H1 (cell line): ENCODE data around the gene FBLN2. TPM values are rescaled to one million over a fixed set of nuclear protein-coding genes. Genes with fewer than 3 reads are reported as not detected.
A peak's percentile ranks its signal among the peaks of the same experiment; 100 is the strongest.

Source experiments
- ASH2L ChIP-seq: fragments of 200-600, 300-600 bp; sonication (generic); IDR thresholded peaks from one replicate; pipeline ENCODE4 v1.7.1; 2017; ENCODE audit warnings: low read length
- BACH1 ChIP-seq: IDR thresholded peaks from 2 replicates; pipeline ENCODE4 v1.6.1; 2012; ENCODE audit warnings: low read length, improper control_type of control experiment
- CBX5 ChIP-seq: fragments of 300-800, 300-1000 bp; sonication (generic); IDR thresholded peaks from 2 replicates; pipeline ENCODE4 v1.7.1; 2016; ENCODE audit warnings: antibody characterized with exemption, low read length, low read depth
- CBX8 ChIP-seq: fragments of 300-800, 300-1000 bp; sonication (generic); IDR thresholded peaks from 2 replicates; pipeline ENCODE4 v1.7.1; 2016; ENCODE audit warnings: low read depth, low read length, borderline replicate concordance
- CREB1 ChIP-seq: IDR thresholded peaks from 2 replicates; pipeline ENCODE4 v1.6.1; 2012; ENCODE audit warnings: inconsistent platforms
- EGR1 ChIP-seq: IDR thresholded peaks from 2 replicates; pipeline ENCODE4 v1.6.1; 2011; ENCODE audit warnings: low read depth, low read length, borderline replicate concordance
- JUN ChIP-seq: IDR thresholded peaks from 2 replicates; pipeline ENCODE4 v1.6.1; 2011; ENCODE audit warnings: low read depth, mild to moderate bottlenecking, improper control_type of control experiment, low read length
- KDM1A ChIP-seq: fragments of 200-600, 300-600 bp; sonication (generic); IDR thresholded peaks from 2 replicates; pipeline ENCODE4 v1.7.1; 2016; ENCODE audit warnings: mild to moderate bottlenecking, low read length, borderline replicate concordance
- MAFK ChIP-seq: IDR thresholded peaks from 2 replicates; pipeline ENCODE4 v1.6.1; 2012; ENCODE audit warnings: low read depth, mild to moderate bottlenecking, improper control_type of control experiment, low read length
- PHF8 ChIP-seq: fragments of 200-600 bp; sonication (generic); conservative IDR thresholded peaks from 2 replicates; pipeline ENCODE4 v1.7.1; 2012; ENCODE audit warnings: low read depth, mild to moderate bottlenecking, inconsistent platforms, low read length, moderate library complexity
- POLR2A ChIP-seq, 2 experiments: IDR thresholded peaks; 1 replicate in 1 of 2; 2 replicates in 1 of 2; pipeline ENCODE4 v1.6.1; 2011; ENCODE audit warnings: low read depth in 2 of 2, low read length in 2 of 2, mild to moderate bottlenecking in 2 of 2; ENCODE audit errors: control extremely low read depth in 1 of 2
- POLR2AphosphoS5 ChIP-seq: IDR thresholded peaks from 2 replicates; pipeline ENCODE4 v1.6.1; 2011; ENCODE audit warnings: low read depth, low read length
- RBBP5 ChIP-seq: IDR thresholded peaks from 2 replicates; pipeline ENCODE4 v1.7.1; 2012; ENCODE audit warnings: low read depth, mild to moderate bottlenecking, inconsistent platforms, low read length, moderate library complexity, borderline replicate concordance
- RNF2 ChIP-seq: fragments of 200-900, 300-1000 bp; sonication (generic); IDR thresholded peaks from 2 replicates; pipeline ENCODE4 v1.7.1; 2016; ENCODE audit warnings: borderline replicate concordance, low read depth, mild to moderate bottlenecking, antibody characterized with exemption, low read length; ENCODE audit not compliant: poor library complexity, severe bottlenecking; ENCODE audit errors: missing control alignments
- RXRA ChIP-seq: IDR thresholded peaks from 2 replicates; pipeline ENCODE4 v1.6.1; 2011; ENCODE audit warnings: low read depth, mild to moderate bottlenecking, low read length, moderate library complexity; ENCODE audit not compliant: insufficient read depth
- SIRT6 ChIP-seq: IDR thresholded peaks from one replicate; pipeline ENCODE4 v1.7.1; 2012; ENCODE audit warnings: low read length, inconsistent platforms
- SP2 ChIP-seq: IDR thresholded peaks from 2 replicates; pipeline ENCODE4 v1.6.1; 2012; ENCODE audit warnings: mild to moderate bottlenecking, low read length, inconsistent platforms
- SUZ12 ChIP-seq: fragments of 200-600 bp; sonication (generic); IDR thresholded peaks from 2 replicates; pipeline ENCODE4 v1.6.1; 2012; ENCODE audit warnings: mild to moderate bottlenecking, inconsistent platforms, low read length, moderate library complexity, mixed read lengths
- TBP ChIP-seq: IDR thresholded peaks from 2 replicates; pipeline ENCODE4 v1.6.1; 2011; ENCODE audit warnings: low read depth, low read length, improper control_type of control experiment
- TCF12 ChIP-seq: IDR thresholded peaks from 2 replicates; pipeline ENCODE4 v1.6.1; 2011; ENCODE audit warnings: low read depth, mild to moderate bottlenecking, low read length
- polyA plus RNA-seq, 7 experiments: library from polyadenylated mRNA; depleted of rRNA in 3 of 7; stranded (reverse) in 5 of 7; unstranded in 2 of 7; fragments of >200 nt in 5 of 7; fragments of 200-250 nt in 2 of 7; gene quantifications; 1 replicate in 5 of 7; 2 replicates in 1 of 7; 4 replicates in 1 of 7; pipeline versions ENCODE4 v1.2.1 to v1.2.3, GENCODE V29; 2011 to 2013; ENCODE audit warnings: missing spikeins in 2 of 7, mixed read lengths in 2 of 7
- total RNA-seq: library from RNA; stranded (reverse); fragmentation: NEBNext Ultra II Directional; extraction: Animal tissue kit (Norgen Biotek cat#: 25700); gene quantifications from 2 replicates; pipeline ENCODE4 v1.2.1, GENCODE V29; 2021
- TF ChIP-seq, protein P1 (sequence below): IDR thresholded peaks from 2 replicates; pipeline ENCODE4 v1.6.1; 2012; ENCODE audit warnings: inconsistent platforms
- TF ChIP-seq, protein P2 (sequence below): IDR thresholded peaks from 2 replicates; pipeline ENCODE4 v1.6.1; 2011; ENCODE audit warnings: low read length, improper control_type of control experiment
- TF ChIP-seq, protein P3 (sequence below): IDR thresholded peaks from 2 replicates; pipeline ENCODE4 v1.6.1; 2012; ENCODE audit warnings: inconsistent platforms

Gene FBLN2
- total and polyA plus RNA-seq, 2 of the 8 experiments (the other 6 are each of a cell fraction or from before 2014, with no cell fraction given), result 17.4 to 24.2 TPM

DNA sequence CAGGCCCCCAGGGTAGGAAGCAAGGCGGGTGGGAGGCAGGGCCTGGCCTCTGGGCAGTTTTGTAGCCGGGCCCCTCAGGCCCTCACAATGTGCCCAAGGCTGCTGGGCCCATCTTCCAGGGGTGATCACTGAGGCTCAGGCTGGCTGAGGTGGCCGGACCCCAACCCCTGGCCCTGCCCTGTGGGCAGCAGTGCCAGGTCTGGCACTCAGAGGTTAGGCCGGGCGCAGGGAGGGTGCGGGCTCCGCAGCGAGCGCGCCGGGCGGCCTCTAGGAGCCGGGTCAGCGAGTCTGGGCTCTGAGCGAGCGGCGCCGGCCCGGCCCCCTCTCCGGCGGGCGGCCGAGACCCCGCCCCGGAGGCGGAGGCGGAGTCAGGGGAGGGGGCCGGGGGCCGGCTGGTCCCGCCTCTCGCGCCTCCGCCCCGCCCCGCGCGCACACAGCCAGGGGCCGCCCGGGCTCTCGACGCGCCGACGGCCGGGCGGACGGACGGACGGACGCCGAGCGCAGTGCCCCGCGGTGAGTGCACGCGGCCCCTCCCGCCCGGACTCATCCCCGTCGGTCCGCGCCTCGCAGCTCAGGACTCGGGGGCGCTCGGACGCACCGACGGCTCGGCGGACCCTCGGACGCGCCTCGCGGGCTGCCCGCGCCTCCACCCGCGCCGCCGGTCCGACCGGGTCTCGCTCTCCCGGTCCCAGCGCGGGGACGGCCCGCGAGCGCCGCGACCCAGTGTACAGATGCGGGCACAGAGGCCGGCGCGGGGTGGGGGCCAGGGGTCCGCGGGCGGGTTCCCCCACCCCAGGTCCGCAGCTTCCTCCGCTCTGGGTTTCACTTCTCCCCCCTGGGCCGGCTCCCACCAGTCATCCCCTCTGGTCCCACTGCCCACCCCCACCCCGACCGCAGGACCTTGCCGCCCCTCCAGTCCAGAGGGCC is at the start of gene FBLN2 (continued):
- TF ChIP-seq POLR2A (IDR thresholded peaks at IDR 0.05; ENCODE audit: control extremely low read depth in 1 of 2, low read depth in 2 of 2, low read length in 2 of 2) (peak in 1 of 2 experiments; percentile 24; a peak in 1 of 3 replicates), SUZ12 (no peak), BACH1 (no peak), SP2 (no peak), MAFK (no peak), RNF2 (no peak), POLR2AphosphoS5 (no peak), TBP (no peak), EGR1 (no peak), KDM1A (peak; percentile 34; the same call in 1 of the 2 replicates), RXRA (no peak), RBBP5 (no peak), CBX5 (no peak), SIRT6 (no peak), JUN (no peak), ASH2L (no peak), TCF12 (no peak), PHF8 (no peak), CBX8 (no peak), CREB1 (no peak)
- TF ChIP-seq, protein P1, sequence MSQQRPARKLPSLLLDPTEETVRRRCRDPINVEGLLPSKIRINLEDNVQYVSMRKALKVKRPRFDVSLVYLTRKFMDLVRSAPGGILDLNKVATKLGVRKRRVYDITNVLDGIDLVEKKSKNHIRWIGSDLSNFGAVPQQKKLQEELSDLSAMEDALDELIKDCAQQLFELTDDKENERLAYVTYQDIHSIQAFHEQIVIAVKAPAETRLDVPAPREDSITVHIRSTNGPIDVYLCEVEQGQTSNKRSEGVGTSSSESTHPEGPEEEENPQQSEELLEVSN, result peak; percentile 33; the same call in 1 of the 2 replicates
- TF ChIP-seq, protein P2, sequence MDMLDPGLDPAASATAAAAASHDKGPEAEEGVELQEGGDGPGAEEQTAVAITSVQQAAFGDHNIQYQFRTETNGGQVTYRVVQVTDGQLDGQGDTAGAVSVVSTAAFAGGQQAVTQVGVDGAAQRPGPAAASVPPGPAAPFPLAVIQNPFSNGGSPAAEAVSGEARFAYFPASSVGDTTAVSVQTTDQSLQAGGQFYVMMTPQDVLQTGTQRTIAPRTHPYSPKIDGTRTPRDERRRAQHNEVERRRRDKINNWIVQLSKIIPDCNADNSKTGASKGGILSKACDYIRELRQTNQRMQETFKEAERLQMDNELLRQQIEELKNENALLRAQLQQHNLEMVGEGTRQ, result no peak
- TF ChIP-seq, protein P3, sequence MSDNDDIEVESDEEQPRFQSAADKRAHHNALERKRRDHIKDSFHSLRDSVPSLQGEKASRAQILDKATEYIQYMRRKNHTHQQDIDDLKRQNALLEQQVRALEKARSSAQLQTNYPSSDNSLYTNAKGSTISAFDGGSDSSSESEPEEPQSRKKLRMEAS, result peak; percentile 72
